K562 (cell line): ENCODE data around the gene LOXL3. TPM values are rescaled to one million over a fixed set of nuclear protein-coding genes. Genes with fewer than 3 reads are reported as not detected.

Source experiments
- BRCA1 ChIP-seq, 2 experiments: fragments of 450-650 bp in 1 of 2; sonication (generic) in 1 of 2; formaldehyde crosslinking in 1 of 2; IDR thresholded peaks; 2 replicates each; pipeline versions ENCODE4 v1.5.0 to v1.6.1; 2017 to 2020; ENCODE audit warnings: mild to moderate bottlenecking in 1 of 2, missing genetic modification reagents in 1 of 2
- CHD7 ChIP-seq: fragments of 200-600 bp; sonication (generic); IDR thresholded peaks from one replicate; pipeline ENCODE4 v1.6.1; 2012; ENCODE audit warnings: mild to moderate bottlenecking, low read depth, low read length, inconsistent platforms
- CSDE1 ChIP-seq, 2 experiments: fragments of 450-650 bp; IDR thresholded peaks; 2 replicates each; pipeline ENCODE4 v1.6.1; 2016; ENCODE audit warnings: mild to moderate bottlenecking in 1 of 2
- HLTF ChIP-seq: fragments of 450-650 bp; IDR thresholded peaks from 2 replicates; pipeline ENCODE4 v1.6.1; 2016
- MEF2D ChIP-seq: conservative IDR thresholded peaks from 2 replicates; pipeline ENCODE4 v1.6.1; 2016; ENCODE audit warnings: low read depth, missing genetic modification characterization, missing compliant biosample characterization
- RBM34 ChIP-seq: fragments of 200-400 bp; formaldehyde crosslinking; IDR thresholded peaks from 2 replicates; pipeline ENCODE4 v1.6.1; 2018; ENCODE audit warnings: low read length, borderline replicate concordance; ENCODE audit not compliant: insufficient read depth
- SIN3A ChIP-seq, 2 experiments: fragments of 150-350 bp in 1 of 2; IDR thresholded peaks; 2 replicates each; pipeline ENCODE4 v1.6.1; 2011 to 2016; ENCODE audit warnings: borderline replicate concordance in 2 of 2, low read depth in 2 of 2, low read length in 2 of 2, mild to moderate bottlenecking in 2 of 2, moderate library complexity in 2 of 2; ENCODE audit not compliant: control insufficient read depth in 1 of 2
- ZNF143 ChIP-seq: sonication (generic); formaldehyde crosslinking; IDR thresholded peaks from 2 replicates; pipeline ENCODE4 v1.9.0; 2022; ENCODE audit warnings: mild to moderate bottlenecking, missing genetic modification reagents
- ZNF263 ChIP-seq: sonication (generic); formaldehyde crosslinking; IDR thresholded peaks from 2 replicates; pipeline ENCODE4 v1.8.0; 2022; ENCODE audit warnings: mild to moderate bottlenecking, missing genetic modification reagents, borderline replicate concordance
- polyA plus RNA-seq, 8 experiments: library from polyadenylated mRNA; depleted of rRNA in 4 of 8; stranded (reverse) in 5 of 8; unstranded in 3 of 8; fragments of >200 nt; fragmentation: Nextera tagmentation in 2 of 8; fragmentation: Illumina TruSeq in 1 of 8; extraction: Ambion mirVana in 2 of 8; extraction: Trizol in 1 of 8; gene quantifications; 2 replicates each; pipeline versions ENCODE4 v1.2.1 to v1.2.3, GENCODE V29; 2011 to 2014; ENCODE audit warnings: inconsistent platforms in 1 of 8, missing spikeins in 1 of 8
- total RNA-seq, 7 experiments: library from RNA; depleted of rRNA in 6 of 7; stranded (reverse); fragments of >200 nt in 6 of 7; fragmentation: Illumina TruSeq in 2 of 7; extraction: Trizol in 2 of 7; gene quantifications; 2 replicates each; pipeline versions ENCODE4 v1.2.1 to v1.2.3, GENCODE V29; 2011 to 2021; ENCODE audit warnings: low replicate concordance in 1 of 7
- TF ChIP-seq, protein P1 (sequence below): IDR thresholded peaks from 3 replicates; pipeline ENCODE4 v1.6.1; 2011; ENCODE audit warnings: borderline replicate concordance, mild to moderate bottlenecking, moderate library complexity; ENCODE audit not compliant: insufficient read length; ENCODE audit errors: extremely low read depth

LOXL3 gene
- total and polyA plus RNA-seq, 9 of the 15 experiments (the other 6 are each of a cell fraction or from before 2014, with no cell fraction given), result 0.22 to 0.99 (median 0.31) TPM

DNA sequence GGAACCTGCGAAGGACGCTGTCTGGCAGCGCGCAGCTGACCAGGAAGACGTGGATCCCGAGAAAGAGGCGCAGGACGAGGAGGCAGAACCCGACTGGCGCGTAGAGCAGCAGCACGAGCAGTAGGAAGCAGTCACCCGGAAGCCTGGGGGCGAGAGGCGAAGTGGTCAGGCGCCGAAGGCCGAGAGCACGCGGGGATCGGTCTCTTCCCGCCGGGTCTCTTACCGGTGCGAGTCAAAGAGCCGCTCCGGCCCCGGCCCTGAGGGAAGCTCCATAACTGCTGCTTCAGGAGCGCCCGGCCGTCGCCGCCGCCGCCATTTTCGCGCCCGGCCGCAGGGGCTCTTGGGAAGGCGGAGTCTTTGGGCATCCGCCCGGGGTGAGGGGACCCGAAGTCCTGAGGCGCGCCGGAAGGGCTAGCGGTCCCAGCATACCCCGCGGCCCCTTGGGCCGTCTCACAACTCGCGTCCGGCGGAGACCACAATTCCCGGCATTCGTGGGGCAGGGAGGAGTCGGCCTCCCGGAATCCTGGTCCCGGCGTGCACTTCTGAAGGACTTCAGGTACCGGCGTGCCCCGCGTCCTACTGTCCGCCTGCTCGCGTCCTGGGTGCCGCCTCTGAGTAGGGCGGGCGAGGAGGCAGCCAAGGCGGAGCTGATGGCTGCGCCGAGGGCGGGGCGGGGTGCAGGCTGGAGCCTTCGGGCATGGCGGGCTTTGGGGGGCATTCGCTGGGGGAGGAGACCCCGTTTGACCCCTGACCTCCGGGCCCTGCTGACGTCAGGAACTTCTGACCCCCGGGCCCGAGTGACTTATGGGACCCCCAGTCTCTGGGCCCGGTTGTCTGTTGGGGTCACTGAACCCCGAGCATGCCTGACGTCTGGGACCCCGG, 24.1 kb downstream of the LOXL3 start, which contains the start of the genes AUP1 and HTRA2 (continued):
- no peak for TF ChIP-seq CHD7
- TF ChIP-seq SIN3A (IDR thresholded peaks at IDR 0.05; ENCODE audit: borderline replicate concordance in 2 of 2, control insufficient read depth in 1 of 2, low read depth in 2 of 2, low read length in 2 of 2), result 0 out of 4 replicates have a peak, but pooled peaks of 1 of the 2 experiments have one; percentile 45
- no peak for TF ChIP-seq CSDE1 (IDR thresholded peaks at IDR 0.05)
- TF ChIP-seq RBM34, result no peak
- TF ChIP-seq MEF2D (tag), result no peak
- TF ChIP-seq, protein P1, sequence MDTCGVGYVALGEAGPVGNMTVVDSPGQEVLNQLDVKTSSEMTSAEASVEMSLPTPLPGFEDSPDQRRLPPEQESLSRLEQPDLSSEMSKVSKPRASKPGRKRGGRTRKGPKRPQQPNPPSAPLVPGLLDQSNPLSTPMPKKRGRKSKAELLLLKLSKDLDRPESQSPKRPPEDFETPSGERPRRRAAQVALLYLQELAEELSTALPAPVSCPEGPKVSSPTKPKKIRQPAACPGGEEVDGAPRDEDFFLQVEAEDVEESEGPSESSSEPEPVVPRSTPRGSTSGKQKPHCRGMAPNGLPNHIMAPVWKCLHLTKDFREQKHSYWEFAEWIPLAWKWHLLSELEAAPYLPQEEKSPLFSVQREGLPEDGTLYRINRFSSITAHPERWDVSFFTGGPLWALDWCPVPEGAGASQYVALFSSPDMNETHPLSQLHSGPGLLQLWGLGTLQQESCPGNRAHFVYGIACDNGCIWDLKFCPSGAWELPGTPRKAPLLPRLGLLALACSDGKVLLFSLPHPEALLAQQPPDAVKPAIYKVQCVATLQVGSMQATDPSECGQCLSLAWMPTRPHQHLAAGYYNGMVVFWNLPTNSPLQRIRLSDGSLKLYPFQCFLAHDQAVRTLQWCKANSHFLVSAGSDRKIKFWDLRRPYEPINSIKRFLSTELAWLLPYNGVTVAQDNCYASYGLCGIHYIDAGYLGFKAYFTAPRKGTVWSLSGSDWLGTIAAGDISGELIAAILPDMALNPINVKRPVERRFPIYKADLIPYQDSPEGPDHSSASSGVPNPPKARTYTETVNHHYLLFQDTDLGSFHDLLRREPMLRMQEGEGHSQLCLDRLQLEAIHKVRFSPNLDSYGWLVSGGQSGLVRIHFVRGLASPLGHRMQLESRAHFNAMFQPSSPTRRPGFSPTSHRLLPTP, result no peak
- TF ChIP-seq ZNF143 (CRISPR knock-in tag), result peak; percentile 89
- TF ChIP-seq ZNF263, result no peak
- peak; percentile 67; the same call in 1 of the 2 replicates for TF ChIP-seq HLTF
- no peak for TF ChIP-seq BRCA1 (IDR thresholded peaks at IDR 0.05)
- TF ChIP-seq BRCA1 (CRISPR knock-in tag; IDR thresholded peaks at IDR 0.05), result no peak
